ENCODE data around the gene ATF6. TPM values are rescaled to one million over a fixed set of nuclear protein-coding genes. Genes with fewer than 3 reads are reported as not detected.

ATF6 gene
- total RNA-seq, 4 donors from 2014 or later = 13.4 to 24.8 (median 17.6) TPM

GRCh38 chr1:161981126-161981525 is 215.0 kb downstream of the ATF6 start:
- H3K27me3 ChIP-seq = peaks cover 0 to 4% (median 0%) of the 10 kb centered on the region in 4 donors
- no peaks in the 10 kb centered on the region for H3K36me3 ChIP-seq
- H3K9me3 ChIP-seq = no peaks in the 10 kb centered on the region
- 80 to 89% methylated on average over 8 of the region's 8 CpGs for WGBS, 2 donors
- DNase-seq = no peak
- no peak overlapping the region for H3K27ac ChIP-seq
- peaks cover 0 to 7% (median 0%) of the 10 kb centered on the region in 3 donors for H3K4me1 ChIP-seq
- no peak overlapping the region for H3K4me3 ChIP-seq
- intact Hi-C loops (cut with DNase I) = no loop called here
- no peak for TF ChIP-seq POLR2A (IDR thresholded peaks at IDR 0.05)
- no peak for TF ChIP-seq CTCF (IDR thresholded peaks at IDR 0.05)

- Histone ChIP-seq H3K4me1 (peaks cover 0 to 7% (median 0%) of the 10 kb centered on the region in 3 donors), H3K27me3 (peaks cover 0 to 4% (median 0%) of the 10 kb centered on the region in 4 donors), H3K4me3 (no peak overlapping the region), H3K9me3 (no peaks in the 10 kb centered on the region), H3K27ac (no peak overlapping the region), H3K36me3 (no peaks in the 10 kb centered on the region)
- intact Hi-C loops (cut with DNase I) = no loop called here
- no peak for TF ChIP-seq CTCF (IDR thresholded peaks at IDR 0.05)
- TF ChIP-seq POLR2A (IDR thresholded peaks at IDR 0.05) = no peak
- WGBS, 2 donors = 48 to 53% methylated on average over 6 to 7 of the region's 11 CpGs
- DNase-seq = no peak
These were observed 215.8 kb downstream of the ATF6 start for GRCh38 chr1:161981735-161982506.

- peaks cover 0 to 5% (median 0%) of the 10 kb centered on the region in 4 donors for H3K27me3 ChIP-seq
- intact Hi-C loops (cut with DNase I) = no loop called here
- no peak for DNase-seq
- H3K4me3 ChIP-seq = no peak overlapping the region
- peaks cover 0 to 4% (median 0%) of the 10 kb centered on the region in 3 donors for H3K9me3 ChIP-seq
- peaks cover 0 to 7% (median 0%) of the 10 kb centered on the region in 3 donors for H3K4me1 ChIP-seq
- no peak overlapping the region for H3K27ac ChIP-seq
- WGBS, 2 donors = 69 to 77% methylated on average over 4 of the region's 5 CpGs
- no peaks in the 10 kb centered on the region for H3K36me3 ChIP-seq
- TF ChIP-seq POLR2A (IDR thresholded peaks at IDR 0.05) (no peak), CTCF (IDR thresholded peaks at IDR 0.05) (no peak)
These were observed 216.4 kb downstream of the ATF6 start for GRCh38 chr1:161982507-161982895.

- DNase-seq = no peak
These were observed 216.8 kb downstream of the ATF6 start for GRCh38 chr1:161982917-161983316.

More at GRCh38 chr1:161982917-161983316, 216.8 kb downstream of the ATF6 start:
- TF ChIP-seq POLR2A (IDR thresholded peaks at IDR 0.05) = no peak
- TF ChIP-seq CTCF (IDR thresholded peaks at IDR 0.05) = no peak
- Histone ChIP-seq H3K9me3 (peaks cover 0 to 8% (median 0%) of the 10 kb centered on the region in 3 donors), H3K36me3 (no peaks in the 10 kb centered on the region), H3K4me1 (peaks cover 0 to 7% (median 0%) of the 10 kb centered on the region in 3 donors), H3K27me3 (peaks cover 0 to 9% (median 0%) of the 10 kb centered on the region in 4 donors), H3K27ac (no peak overlapping the region), H3K4me3 (no peak overlapping the region)
- intact Hi-C loops (cut with DNase I) = no loop called here
- WGBS, 2 donors = 83 to 86% methylated on average over 9 of the region's 9 CpGs
